Transverse colon (tissue), 3 donors: Measurements from ENCODE around the gene ASCL1.

ENCODE experiments used
- EP300 ChIP-seq: sonication (generic); formaldehyde crosslinking; IDR thresholded peaks from one replicate; pipeline ENCODE4 v1.6.1; 2017; ENCODE audit warnings: antibody characterized with exemption, low read depth
- TF ChIP-seq, protein P1 (sequence below), 5 experiments: fragments of 200-600 bp in 3 of 5; fragments of 450-650 bp in 2 of 5; sonication (generic) in 3 of 5; IDR thresholded peaks; 1 replicate in 2 of 5; 2 replicates in 3 of 5; pipeline ENCODE4 v1.5.1; 2016 to 2017; ENCODE audit warnings: antibody characterized with exemption in 5 of 5, inconsistent platforms in 3 of 5, mild to moderate bottlenecking in 2 of 5, moderate library complexity in 1 of 5

DNA sequence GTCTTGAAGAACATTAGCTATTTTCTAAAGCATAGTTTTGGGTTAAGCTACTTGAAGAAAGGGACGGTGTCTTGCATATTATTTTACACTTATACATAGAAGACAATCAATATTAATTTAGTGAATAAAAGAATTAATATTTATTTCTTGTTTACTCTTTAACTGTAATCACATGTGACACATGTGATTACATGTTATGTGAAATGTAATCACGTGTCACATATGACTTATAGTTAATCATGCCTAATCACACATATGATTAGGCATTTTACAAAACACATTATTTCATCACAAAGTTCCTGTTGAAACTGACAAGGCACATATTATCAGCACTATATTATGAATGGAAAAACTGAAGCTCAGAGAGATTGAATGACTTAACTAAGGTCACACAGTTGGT is 45.2 kb upstream of the ASCL1 start:
- no peak for TF ChIP-seq EP300
- TF ChIP-seq, protein P1, sequence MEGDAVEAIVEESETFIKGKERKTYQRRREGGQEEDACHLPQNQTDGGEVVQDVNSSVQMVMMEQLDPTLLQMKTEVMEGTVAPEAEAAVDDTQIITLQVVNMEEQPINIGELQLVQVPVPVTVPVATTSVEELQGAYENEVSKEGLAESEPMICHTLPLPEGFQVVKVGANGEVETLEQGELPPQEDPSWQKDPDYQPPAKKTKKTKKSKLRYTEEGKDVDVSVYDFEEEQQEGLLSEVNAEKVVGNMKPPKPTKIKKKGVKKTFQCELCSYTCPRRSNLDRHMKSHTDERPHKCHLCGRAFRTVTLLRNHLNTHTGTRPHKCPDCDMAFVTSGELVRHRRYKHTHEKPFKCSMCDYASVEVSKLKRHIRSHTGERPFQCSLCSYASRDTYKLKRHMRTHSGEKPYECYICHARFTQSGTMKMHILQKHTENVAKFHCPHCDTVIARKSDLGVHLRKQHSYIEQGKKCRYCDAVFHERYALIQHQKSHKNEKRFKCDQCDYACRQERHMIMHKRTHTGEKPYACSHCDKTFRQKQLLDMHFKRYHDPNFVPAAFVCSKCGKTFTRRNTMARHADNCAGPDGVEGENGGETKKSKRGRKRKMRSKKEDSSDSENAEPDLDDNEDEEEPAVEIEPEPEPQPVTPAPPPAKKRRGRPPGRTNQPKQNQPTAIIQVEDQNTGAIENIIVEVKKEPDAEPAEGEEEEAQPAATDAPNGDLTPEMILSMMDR (IDR thresholded peaks at IDR 0.05): no peak
